MM.1S (cell line): ENCODE measurements around the gene ESYT1.

ENCODE experiments used
- CTCF ChIP-seq: fragments of 300-600 bp; sonication (generic); IDR thresholded peaks from 2 replicates; pipeline ENCODE4 v1.5.1; 2016; ENCODE audit warnings: antibody characterized with exemption, low read length, mixed read lengths
- EZH2 ChIP-seq: fragments of 300-600 bp; sonication (generic); optimal IDR thresholded peaks from 2 replicates; pipeline ENCODE3; 2017; ENCODE audit warnings: low read depth, mild to moderate bottlenecking, antibody characterized with exemption, low read length, mixed read lengths

DNA sequence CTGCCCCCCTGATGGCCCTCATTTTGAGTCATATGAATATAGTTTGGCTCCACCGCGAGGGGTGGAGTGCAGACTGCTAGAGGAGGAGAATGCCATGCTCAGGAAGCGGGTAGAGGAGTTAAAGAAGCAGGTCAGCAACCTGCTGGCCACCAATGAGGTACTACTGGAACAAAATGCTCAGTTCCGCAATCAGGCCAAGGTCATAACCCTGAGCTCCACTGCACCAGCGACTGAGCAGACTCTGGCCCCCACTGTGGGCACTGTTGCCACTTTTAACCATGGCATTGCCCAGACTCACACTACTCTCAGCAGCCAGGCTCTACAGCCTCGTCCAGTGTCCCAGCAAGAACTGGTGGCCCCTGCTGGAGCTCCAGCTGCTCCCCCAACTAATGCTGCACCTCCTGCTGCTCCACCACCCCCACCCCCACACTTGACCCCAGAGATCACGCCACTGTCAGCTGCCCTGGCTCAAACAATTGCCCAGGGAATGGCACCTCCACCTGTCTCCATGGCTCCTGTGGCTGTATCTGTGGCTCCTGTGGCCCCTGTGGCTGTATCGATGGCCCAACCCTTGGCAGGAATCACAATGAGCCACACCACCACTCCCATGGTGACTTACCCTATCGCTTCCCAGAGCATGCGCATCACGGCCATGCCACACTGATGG is 6.7 kb upstream of the ESYT1 start:
- TF ChIP-seq EZH2: no peak
- TF ChIP-seq CTCF: no peak
